Left renal pelvis (tissue), 4 donors: ENCODE data around the gene RRP1B. TPM values are rescaled to one million over a fixed set of nuclear protein-coding genes. Genes with fewer than 3 reads are reported as not detected.

Source experiments
- DNase-seq, 4 donors: peaks; one replicate each; pipeline ENCODE4 v3.0.0-alpha.2; 2013; ENCODE audit warnings: low read depth in 4 of 4, low spot score in 3 of 4
- polyA plus RNA-seq, 4 donors: library from polyadenylated mRNA; unstranded; fragments of 120-200 nt; gene quantifications; one replicate each; pipeline ENCODE4 v1.2.1, GENCODE V29; 2013; ENCODE audit not compliant: insufficient read length in 4 of 4

Gene RRP1B
- polyA plus RNA-seq, 4 donors: 30.6 to 32.4 (median 31.2) TPM

DNA sequence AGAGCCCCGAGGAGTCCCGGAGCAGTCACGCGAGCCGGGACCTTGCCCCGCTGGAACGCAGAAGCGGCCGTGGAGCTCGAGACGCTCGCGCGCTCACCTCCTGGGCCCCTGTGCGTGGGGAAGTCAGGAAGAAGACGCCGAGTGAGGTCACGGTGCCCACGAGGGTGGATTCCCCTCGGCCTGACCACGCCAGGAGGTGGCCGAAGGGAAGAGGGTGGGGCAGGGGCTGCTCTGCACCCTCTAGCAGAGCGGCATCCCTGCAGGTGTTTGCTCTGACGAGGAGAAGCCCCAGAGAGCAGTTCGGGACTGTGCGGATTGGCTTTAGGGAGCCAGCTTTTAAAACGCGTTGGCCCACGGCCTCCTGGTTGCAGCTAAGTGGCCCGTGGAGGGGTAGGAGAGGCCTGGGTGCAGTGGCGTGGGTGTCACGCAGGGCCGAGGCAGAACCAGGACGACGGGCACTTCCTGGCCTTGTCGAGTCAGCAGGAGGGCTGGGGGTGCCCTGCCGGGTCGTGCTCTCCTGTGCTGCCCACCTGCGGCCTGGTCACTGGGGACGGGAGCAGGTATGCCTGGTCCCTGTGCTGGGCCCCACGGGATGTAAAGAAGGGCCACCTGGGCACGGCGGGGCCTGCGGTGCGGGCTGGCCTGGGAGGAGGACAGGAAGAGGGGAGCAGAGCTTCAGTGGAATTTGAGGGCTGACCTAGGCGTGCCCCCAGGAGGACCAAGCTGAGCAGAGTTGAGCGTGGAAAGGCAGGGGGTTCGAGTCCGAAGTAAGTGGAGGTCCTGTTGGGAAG lies 60.6 kb downstream of the RRP1B start:
- no peak for DNase-seq

DNA sequence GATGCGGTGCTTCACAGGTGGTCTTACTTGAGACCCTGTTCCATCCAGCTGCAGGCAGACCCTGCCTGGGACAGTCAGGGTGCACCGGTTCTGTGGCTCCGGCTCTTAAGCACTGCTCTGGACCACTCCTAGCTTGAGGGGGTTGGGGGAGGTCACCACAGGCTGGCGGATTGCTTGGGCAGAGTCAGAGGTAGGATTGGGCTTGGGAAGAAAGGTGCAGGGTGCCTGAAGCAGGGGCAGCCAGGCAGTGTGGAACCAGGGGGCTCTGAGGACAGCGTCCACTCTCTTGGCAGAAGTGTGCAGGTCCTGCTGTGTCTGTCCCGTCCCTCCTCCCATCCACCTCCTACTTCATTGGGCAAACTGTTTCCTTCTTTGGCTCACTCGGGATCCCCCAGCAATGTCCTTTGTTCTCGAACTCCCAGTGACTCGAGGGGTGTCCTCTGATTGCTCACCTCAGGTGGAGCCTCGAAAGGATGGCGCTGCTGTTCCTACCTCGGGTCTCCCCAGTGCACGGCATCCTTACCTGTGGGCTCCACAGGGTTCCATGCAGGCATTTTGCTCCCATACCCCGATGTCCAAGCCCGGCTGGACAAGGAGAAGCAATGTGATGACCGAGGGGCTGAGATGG lies 61.3 kb downstream of the RRP1B start:
- DNase-seq: no peak

DNA sequence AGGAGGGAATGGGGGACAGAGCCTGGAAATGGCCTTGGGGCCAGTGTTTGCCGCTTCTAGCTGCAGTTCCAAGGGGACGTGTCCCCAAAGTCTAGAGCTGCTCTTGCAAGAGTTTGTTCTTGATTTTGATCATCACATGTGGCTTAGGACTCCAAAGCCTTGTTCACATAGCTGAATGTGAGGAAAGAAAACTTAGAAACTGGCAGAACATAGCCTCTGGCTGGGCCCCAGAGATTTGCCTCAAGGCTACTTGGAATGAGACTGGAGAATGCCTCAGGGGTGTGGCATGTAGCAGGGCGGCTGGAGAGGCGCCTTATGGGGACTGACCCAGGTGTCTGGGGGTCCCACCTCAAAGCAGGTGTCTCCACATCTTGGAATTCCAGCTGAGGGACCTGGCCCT lies 61.8 kb downstream of the RRP1B start:
- DNase-seq: no peak

DNA sequence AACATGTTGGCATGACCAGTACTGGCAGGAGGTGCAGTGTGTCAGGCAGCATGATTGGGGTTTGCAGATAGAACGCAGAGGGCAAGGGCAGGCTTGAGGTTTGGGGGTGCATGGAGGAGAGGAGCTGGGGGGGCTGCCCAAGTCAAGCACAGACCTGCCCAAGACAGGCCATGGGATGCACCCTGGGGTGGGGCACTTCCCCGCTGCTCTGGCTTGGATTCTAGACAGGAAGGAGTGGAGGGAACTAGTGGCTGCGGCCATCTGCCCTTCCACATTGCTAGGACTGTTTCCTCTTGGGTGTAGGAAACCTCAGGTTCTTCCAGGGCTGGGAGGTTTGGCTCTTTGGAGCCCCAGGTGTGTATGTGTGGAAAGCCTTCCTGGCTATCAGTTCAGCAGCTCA lies 62.6 kb downstream of the RRP1B start:
- DNase-seq: no peak

DNA sequence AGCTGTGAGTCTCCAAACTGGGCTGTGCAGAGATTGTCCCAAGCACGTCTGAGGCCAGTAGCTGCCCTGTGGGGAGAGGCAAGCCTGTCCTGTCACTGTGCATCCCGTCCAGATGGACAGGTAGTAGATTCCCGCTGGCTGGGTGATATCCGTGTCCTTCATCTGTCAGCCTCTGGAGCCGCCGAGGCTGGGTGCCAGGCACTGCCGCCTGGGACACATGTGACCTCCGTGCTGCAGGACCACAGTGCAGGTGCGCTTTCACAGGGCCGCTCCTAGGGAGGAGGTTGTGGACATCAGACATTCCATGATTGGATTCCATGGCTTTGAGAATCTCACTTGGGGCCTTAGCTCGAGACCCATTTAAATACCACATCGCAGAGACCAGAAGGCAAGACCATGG lies 64.3 kb downstream of the RRP1B start:
- DNase-seq: no peak

DNA sequence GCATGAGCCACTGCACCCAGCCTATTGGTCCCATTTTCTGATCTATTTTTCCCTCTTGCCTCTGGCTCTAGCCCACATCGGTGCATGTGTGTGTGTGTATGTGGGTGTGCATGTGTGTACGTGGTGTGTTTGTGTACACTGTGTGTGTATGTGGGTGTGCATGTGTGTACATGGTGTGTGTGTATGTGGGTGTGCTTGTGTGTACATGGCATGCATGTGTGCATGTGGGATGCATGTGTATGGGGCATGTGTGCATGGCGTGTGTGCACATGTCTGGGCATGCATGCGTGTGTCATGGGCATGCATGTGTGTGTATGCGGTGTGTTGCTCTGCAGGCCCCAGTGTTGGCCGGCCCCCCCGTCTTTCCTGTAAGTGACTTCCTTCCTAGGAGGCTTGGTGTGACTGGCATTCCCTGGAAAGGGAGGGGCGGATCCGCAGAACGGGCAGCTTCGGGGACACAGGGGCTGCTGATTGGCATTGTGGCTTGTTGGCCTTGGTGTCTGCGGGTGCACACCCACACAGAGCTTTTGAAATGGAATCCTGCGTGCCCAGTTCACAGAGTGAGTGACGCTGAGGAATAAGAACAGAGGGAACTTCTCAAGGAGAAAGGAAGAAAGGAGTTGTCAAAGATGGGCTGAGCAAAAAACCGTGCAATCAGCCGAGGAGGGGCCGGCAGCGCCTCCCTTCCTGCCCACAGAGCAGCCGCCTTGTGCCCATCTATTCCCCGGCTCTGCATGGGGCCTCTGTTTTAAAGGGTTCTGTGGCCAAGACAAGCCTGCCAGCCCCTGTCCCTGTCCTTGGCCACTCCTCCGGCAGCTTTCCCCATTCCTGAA lies 67.5 kb downstream of the RRP1B start:
- DNase-seq: no peak

DNA sequence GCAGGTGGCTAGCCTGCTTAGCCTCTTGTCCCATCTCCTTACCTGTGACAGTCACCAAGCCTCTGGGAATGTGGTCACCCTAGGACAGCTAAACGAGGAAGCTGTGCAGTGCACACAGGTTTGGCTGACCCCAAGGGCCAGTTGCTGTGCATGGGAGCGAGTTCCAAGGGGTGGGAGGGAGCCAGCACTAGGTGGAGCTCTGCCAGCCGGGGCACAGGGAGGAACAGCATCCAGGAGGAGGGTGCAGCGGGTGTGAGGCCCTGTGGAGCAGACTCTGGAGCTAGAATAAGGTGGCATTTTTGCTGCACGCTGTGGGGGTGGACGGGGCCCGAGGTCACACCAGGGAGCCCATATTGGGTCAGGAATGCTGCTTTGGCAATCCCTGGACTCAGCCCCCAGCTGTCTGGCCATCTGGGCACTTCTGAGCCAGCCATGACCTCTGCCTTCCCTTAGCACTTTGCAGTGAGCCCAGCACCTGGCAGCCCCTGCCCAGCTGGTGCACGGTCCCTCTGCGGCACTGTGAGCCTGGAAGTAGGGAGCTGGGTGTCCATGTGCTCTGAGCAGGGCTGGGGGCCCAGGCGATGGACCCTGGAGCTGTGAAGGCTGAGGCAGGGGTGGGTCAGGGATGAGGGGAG lies 68.3 kb downstream of the RRP1B start:
- no peak for DNase-seq

DNA sequence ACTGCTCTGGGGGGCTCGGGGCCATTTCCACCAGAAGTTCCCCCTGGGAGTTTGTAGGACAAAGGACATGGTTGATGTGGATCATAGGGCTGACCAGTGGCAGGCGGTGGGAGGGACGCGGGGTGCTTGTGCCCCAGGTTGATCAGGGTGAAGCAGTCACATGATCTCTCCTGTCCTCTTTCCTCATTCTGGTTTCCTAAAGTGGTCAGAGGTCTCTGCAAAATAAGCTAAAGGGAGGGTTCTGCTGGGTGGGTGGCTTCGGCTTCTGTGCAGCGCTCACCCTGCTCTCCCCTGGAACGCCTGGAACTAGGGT lies 68.8 kb downstream of the RRP1B start:
- DNase-seq: no peak

DNA sequence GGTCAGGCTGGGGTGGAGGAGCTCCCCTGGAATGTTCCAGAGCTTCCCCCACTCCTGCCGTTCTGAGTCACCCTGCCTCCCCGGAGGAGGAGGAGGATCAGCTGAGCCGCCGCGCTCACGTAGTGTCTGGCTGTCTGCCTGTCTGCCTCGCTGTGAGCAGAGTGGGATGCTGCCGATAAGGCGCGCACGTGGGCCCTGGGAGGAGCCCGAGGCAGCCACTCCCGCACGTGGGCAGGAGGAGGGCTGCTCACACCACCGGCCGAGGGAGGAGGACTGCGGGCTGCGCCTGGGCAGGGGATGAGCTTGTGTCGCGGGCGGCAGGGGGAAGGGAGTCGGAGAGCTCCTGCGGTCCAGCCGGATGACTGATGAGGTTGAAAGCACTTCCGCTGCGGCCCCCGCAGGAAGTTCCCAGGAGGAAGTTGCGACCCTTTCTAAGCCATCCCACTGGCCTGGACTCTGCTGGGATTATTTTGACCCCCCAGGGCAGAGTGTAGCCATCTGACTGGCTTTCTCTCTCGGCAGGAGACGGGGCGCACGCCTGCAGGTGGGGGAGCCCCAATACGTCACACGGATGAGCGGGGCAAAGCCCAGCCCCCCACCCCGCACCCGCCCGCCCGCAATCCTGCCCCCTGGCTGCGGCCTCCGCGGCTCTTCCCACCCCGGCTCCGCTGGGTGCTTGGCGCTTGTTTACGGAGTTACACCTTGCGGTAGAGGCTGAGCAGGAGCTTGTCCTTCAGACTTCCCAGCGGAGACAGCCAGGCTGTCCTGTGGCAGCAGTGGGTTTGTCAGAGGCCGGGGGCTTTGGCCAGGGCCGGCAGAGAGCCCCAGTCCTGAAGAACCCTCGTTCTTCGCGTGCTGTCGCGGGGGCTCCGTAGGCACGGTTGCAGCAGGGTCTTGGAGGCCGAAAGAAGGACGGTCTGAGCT lies 69.4 kb downstream of the RRP1B start:
- DNase-seq: peak; percentile 68 to 79 (median 76)

DNA sequence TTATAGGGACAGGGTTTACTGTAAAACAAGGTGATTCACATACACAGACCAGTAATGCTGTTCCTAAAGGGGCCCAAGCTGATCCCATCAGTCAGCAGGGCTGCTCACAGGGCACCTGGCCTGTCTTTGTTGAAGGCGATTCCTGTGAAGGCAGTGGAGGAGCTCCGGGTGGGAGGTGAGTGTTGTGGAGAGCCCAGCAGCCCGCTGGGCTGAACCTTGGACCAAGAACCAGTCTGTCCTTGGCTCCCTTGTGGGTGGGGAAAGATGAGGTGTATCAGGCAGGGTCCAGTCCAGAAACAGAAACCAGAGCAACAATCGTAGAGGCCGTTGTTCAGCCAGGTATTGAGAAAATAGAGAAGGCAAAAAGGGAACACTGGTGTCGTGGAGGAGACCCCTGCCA lies 72.1 kb downstream of the RRP1B start:
- no peak for DNase-seq

DNA sequence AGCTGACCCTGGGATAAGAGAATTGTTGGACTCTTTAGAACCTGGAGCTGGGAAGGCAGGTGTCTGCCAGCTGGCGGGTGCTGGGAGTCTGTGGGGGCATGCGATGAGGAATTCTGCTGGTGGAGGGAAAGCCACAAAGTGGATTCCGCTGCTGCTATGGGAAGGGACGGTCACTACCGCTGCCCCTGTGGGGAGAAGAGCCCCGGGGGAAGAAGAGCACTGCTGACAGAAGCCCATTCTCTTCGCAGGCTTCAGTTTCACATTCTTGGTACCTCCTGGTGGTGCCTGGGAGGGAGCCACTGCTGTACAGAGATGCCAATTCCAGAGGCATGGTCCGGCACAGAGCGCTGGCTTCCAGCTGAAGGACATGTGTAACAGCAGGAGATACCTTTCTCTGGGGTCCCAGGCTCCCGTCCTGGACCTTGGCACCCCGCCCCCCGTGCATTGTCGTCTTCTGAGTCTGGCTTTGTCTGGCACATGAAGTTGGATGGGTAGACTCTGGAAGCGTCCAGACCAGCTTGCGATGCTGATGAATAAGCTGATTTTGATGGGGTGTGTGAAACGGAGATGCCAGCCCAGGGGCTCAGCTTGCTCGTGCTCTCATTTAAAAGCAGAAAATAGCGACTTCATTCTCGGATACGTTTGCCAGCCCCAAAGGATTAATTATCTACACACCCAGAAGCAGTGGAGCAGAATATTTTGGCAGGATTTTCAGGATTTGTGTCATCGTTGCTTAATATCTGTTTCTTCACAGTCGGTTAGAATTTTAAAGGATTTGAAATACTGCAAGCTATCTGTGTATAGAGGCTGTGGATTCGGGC lies 72.7 kb downstream of the RRP1B start:
- DNase-seq: no peak

DNA sequence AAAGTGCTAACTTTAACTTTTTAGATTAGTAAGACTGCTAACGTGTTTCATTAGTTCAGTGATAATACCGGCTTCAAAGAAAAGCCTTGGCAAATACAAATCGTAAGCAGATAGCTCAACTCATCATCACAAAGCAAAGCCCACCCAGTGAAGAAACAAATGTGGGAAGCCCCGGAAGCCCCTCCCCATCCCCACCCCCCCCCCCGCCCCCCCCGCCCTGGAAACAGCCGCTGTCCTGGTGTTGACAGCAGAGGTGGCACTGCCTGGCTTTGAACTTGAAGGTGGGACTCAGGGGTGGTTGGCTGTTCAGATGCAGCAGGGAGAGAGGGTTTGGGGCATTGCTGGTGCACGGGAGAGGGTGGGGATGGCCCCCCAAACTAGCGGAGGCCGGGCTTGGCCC lies 73.7 kb downstream of the RRP1B start:
- DNase-seq: no peak

DNA sequence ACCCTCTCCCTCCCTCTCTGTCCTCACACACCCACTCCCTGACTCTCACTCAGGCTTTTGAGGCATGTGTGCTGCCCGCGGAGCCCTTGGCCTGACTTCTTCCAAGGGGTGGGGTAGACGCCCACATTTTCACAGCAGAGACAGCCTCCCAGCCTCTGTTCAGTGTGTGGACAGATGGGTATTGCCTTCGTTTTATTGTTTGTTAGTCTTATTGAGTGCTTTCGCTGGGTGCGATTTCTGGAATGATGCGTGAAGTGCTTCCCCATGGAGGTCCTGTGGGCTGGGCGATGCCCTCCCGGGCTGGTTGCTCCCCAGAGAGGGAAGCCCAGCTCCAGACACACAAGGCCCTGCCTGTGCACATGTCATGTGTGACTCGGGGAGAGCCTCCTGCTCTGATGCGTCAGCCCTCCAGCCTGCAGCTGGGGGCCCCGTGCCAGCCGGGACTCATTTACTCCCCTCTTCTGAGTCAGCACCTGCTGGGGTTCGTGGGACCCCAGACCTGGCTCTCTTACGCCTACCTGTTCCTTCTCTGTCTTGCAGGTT lies 74.2 kb downstream of the RRP1B start:
- no peak for DNase-seq

DNA sequence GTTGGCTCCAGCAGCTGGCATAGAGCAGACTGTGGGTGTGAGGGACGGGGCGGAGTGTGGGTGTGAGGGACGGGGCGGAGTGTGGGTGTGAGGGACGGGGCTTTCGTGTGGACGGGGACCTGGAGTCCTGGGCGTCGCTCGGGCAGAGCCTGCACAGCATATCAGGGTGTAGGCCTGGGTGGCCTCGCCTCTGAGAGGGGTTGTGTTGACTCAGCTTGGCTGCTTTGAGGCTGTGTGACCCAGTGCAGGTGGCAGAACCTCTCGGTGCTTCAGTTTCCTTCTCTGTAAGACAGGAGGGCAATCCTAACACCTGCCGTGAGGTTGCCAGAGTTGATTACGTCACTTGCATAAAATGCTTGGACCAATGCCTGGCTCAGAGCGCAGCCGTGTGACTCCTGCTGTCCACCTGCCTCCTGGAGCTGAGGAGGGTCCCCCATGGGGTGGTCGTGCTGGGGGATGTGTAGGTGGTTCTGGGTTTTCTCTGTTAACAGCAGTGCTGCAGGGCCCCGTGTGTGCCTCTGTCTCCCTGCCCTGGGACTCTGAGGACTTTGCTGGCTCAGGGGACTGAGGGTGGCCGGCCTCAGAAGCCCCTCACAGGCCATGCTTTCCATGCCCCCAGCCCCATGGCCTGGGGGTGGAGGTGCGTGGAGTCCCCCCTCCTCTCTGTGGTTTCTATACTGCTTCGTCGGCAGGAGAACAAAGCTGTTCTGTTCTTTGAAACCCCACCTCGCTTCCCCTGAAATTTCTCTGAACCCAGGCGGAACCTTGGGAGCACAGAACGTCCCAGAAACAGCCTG lies 75.0 kb downstream of the RRP1B start:
- no peak for DNase-seq

DNA sequence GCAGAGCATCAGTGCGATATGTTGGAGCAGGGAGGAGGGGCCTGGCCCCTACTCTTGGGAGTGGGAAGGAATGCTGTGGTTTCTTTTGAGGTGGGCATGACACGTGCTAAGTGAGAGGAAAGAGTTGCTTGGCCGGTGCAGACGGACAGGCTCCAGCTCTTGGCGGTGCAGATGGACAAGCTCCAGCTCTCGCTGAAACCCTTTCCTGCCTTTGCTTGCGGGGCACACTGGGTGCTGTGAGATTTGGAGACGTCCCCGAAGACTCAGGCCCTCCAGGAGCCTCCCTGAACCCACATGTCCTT lies 75.5 kb downstream of the RRP1B start:
- DNase-seq: no peak

DNA sequence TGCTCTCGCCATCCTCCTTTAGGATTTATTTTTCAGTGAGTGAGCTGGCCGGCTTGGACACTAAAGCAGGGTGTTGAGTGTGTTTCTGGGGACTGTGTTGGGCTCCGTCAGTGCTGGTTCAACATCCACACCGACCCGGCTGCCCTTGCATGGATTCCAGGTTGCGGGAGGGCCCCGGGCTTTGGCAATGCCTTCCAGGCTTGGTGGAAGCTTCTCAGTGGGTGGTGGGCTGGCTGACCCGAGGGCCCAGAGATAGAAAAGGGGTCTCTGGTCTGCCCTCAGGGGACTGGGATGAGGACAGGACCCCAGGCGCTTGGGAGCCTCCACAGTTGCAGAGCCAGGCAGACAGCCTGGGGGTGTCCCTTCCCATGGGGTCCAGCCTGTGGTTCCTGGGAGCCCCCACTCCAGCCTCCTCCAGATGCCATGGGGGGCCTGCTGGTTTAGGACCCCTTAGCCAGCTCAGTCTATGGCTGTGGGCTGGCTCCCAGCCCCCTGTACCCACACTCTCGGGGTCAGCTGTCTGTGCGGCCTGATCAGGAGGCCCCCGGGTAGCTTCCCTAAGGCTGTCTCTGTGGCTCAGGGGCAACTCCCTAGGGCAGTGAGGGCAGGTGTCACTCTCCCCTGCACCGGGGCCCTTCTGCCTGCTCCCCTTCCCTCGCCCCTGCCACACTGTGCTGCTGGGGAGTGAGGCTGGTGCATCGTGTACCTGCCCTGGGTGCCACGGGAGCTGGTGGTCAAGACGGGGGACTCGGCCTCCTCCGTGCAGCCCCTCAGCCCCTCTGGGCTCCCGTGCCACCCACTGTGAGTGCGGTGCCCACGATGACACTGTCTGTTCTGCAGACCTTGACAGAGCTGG lies 76.1 kb downstream of the RRP1B start:
- no peak for DNase-seq

DNA sequence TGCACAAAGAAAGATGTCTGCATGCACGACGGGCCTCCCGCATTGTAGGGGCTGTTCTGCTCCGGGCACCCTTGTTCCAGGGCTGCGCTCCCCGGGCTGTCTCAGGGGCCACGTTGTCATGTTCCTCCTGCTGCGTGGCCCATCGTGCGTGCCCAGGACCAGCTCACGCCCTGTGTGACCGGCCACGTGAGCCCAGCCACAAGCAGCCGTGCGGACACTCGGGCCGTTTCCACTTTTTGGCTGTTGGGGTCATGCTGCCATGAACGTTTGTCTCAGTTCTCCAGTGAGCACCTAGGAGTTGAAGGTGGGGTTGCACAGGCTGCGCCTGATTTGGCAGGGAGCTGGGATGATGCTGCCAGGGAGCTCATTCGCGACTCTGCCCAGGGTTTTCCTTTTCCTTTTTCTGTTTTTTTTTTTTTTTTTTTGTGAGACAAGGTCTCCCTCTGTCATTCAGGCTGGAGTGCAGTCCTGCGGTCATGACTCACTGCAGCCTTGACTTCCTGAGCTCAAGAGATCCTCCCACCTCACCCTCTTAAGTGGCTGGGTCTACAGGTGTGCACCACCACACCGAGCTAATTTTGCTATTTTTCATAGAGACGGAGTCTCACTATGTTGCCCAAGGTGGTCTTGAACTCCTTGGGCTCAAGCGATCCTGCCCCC lies 77.0 kb downstream of the RRP1B start:
- DNase-seq: no peak
